GM12874 (cell line): Measurements from ENCODE around the gene OSBPL8.

ENCODE experiments used
- CTCF ChIP-seq: IDR thresholded peaks from 2 replicates; pipeline ENCODE4 v1.5.1; 2011; ENCODE audit warnings: low read depth, mild to moderate bottlenecking, control low read depth, low read length, moderate library complexity; ENCODE audit not compliant: insufficient read depth

Gene OSBPL8

GRCh38 chr12:76545486-76545885 is 14.1 kb downstream of the OSBPL8 start:
- no peak for TF ChIP-seq CTCF

- no peak for TF ChIP-seq CTCF
Measured at GRCh38 chr12:76544601-76545261, 14.8 kb downstream of the OSBPL8 start.

GRCh38 chr12:76543813-76544347 is 15.7 kb downstream of the OSBPL8 start:
- TF ChIP-seq CTCF = no peak

- no peak for TF ChIP-seq CTCF
Measured at GRCh38 chr12:76542908-76543307, 16.7 kb downstream of the OSBPL8 start.

DNA sequence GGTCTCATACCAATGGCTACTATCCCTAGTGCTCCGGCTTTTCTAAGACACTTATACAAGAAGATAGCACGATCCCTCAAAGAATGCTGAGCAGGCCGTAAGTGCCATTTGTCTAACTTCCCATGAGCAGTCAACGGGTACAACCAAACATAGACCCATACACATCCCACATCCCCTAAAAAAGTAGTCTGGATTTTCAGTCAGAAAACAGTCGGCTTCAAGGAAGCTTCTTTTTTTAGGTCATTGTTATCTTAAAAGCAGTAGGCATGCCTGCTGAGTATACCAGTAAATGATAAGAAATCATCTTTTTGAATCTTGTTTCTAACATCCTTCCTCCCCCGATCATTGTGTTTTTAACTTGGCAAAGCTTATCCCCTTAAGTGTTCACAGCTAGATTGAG is 19.8 kb downstream of the OSBPL8 start:
- no peak for TF ChIP-seq CTCF

- no peak for TF ChIP-seq CTCF
Measured at GRCh38 chr12:76537923-76538322, 21.6 kb downstream of the OSBPL8 start.

GRCh38 chr12:76536546-76536945 is 23.0 kb downstream of the OSBPL8 start:
- no peak for TF ChIP-seq CTCF
